ENCODE data around the gene DOK5.

- no peak for TF ChIP-seq CTCF (IDR thresholded peaks at IDR 0.05; ENCODE audit: low read depth, low read length, poor library complexity, severe bottlenecking)
- TF ChIP-seq EZH2phosphoT487 (IDR thresholded peaks at IDR 0.05; ENCODE audit: borderline replicate concordance, low read length): no peak
These were observed 143.0 kb downstream of the DOK5 start for GRCh38 chr20:54618412-54618811.

Measured in DOHH2 (cell line).